Astrocyte (in vitro differentiated cells and primary cell): ENCODE measurements around the gene SDHAF2.

ENCODE experiments used
- CTCF ChIP-seq: IDR thresholded peaks from 2 replicates; pipeline ENCODE4 v1.5.1; 2011; ENCODE audit warnings: low read depth, mild to moderate bottlenecking, inconsistent platforms, low read length, moderate library complexity; ENCODE audit not compliant: insufficient read depth
- EZH2 ChIP-seq: IDR thresholded peaks from 2 replicates; pipeline ENCODE4 v1.6.1; 2012; ENCODE audit warnings: mild to moderate bottlenecking, low read length, inconsistent platforms; ENCODE audit not compliant: insufficient read depth

- peak; percentile 24 for TF ChIP-seq CTCF
- TF ChIP-seq EZH2: no peak
These were observed 52.6 kb downstream of the SDHAF2 start for GRCh38 chr11:61482513-61482912.
